T-helper 1 cell treated with Interleukin-12 subunit alpha and Interleukin-12 subunit beta and Interleukin-4 antibody, amounts not matched to agents 30 μg/mL and 1 μg/mL, for 36 hours (primary cell): Measurements from ENCODE around the gene MUC22.
"Not testable (repeated sequence)": the region's sequence is repeated elsewhere in the genome, so short reads cannot be mapped to it uniquely, and the experiment has no call there.

Experiments used
- H3K27ac Mint-ChIP-seq: one replicate; pipeline ENCODE4 v1.8.0; 2021; ENCODE audit warnings: mild to moderate bottlenecking, mixed read lengths
- H3K27me3 Mint-ChIP-seq: one replicate; pipeline ENCODE4 v1.8.0; 2021; ENCODE audit warnings: low read depth, mixed read lengths
- H3K36me3 Mint-ChIP-seq: one replicate; pipeline ENCODE4 v1.8.0; 2021; ENCODE audit warnings: low read depth, mixed read lengths
- H3K4me1 Mint-ChIP-seq: one replicate; pipeline ENCODE4 v1.8.0; 2021; ENCODE audit warnings: low read depth, mixed read lengths
- H3K4me3 Mint-ChIP-seq: one replicate; pipeline ENCODE4 v1.8.0; 2021; ENCODE audit warnings: mild to moderate bottlenecking, moderate library complexity, mixed read lengths
- H3K9me3 Mint-ChIP-seq: one replicate; pipeline ENCODE4 v1.8.0; 2021; ENCODE audit warnings: mixed read lengths

Gene MUC22

GRCh38 chr6:31010393-31011060, at the start of gene MUC22:
MUC22 (plus strand) TSS chr6:31010474; CDS start chr6:31010707, 233 bp downstream.
- H3K27ac Mint-ChIP-seq, result no peak within 1 kb of the TSS
- no peaks in the 10 kb centered on the region for H3K9me3 Mint-ChIP-seq
- peaks cover 17% of the 10 kb centered on the region for H3K27me3 Mint-ChIP-seq
- no peak within 1 kb of the TSS for H3K4me3 Mint-ChIP-seq
- peaks cover 2% of the 10 kb centered on the region for H3K4me1 Mint-ChIP-seq
- H3K36me3 Mint-ChIP-seq, result no peaks in the 10 kb centered on the region

GRCh38 chr6:30960907-30961673, 49.2 kb upstream of the MUC22 start:
- Mint-ChIP-seq H3K36me3 (no peaks in the 10 kb centered on the region), H3K27ac (no peak overlapping the region), H3K27me3 (peaks cover 58% of the 10 kb centered on the region), H3K4me3 (no peak overlapping the region), H3K9me3 (no peaks in the 10 kb centered on the region), H3K4me1 (peaks cover 18% of the 10 kb centered on the region)

GRCh38 chr6:30962716-30963115, 47.6 kb upstream of the MUC22 start:
- Mint-ChIP-seq H3K36me3 (no peaks in the 10 kb centered on the region), H3K9me3 (no peaks in the 10 kb centered on the region), H3K4me3 (no peak overlapping the region), H3K27ac (no peak overlapping the region), H3K27me3 (peaks cover 47% of the 10 kb centered on the region), H3K4me1 (peaks cover 17% of the 10 kb centered on the region)

GRCh38 chr6:30963641-30964040, 46.6 kb upstream of the MUC22 start:
- Mint-ChIP-seq H3K4me1 (peaks cover 17% of the 10 kb centered on the region), H3K27me3 (peaks cover 39% of the 10 kb centered on the region), H3K36me3 (no peaks in the 10 kb centered on the region), H3K27ac (no peak overlapping the region), H3K4me3 (no peak overlapping the region), H3K9me3 (no peaks in the 10 kb centered on the region)

GRCh38 chr6:30964075-30964474, 46.2 kb upstream of the MUC22 start:
- peaks cover 17% of the 10 kb centered on the region for H3K4me1 Mint-ChIP-seq
- H3K36me3 Mint-ChIP-seq, result no peaks in the 10 kb centered on the region
- peaks cover 37% of the 10 kb centered on the region for H3K27me3 Mint-ChIP-seq
- no peak overlapping the region for H3K27ac Mint-ChIP-seq
- no peaks in the 10 kb centered on the region for H3K9me3 Mint-ChIP-seq
- no peak overlapping the region for H3K4me3 Mint-ChIP-seq

GRCh38 chr6:30965140-30965601, 45.1 kb upstream of the MUC22 start:
- Mint-ChIP-seq H3K27me3 (peaks cover 32% of the 10 kb centered on the region), H3K27ac (no peak overlapping the region), H3K4me3 (no peak overlapping the region), H3K9me3 (no peaks in the 10 kb centered on the region), H3K36me3 (no peaks in the 10 kb centered on the region), H3K4me1 (peaks cover 19% of the 10 kb centered on the region)

- H3K36me3 Mint-ChIP-seq, result no peaks in the 10 kb centered on the region
- H3K27ac Mint-ChIP-seq, result no peak overlapping the region
- no peak overlapping the region for H3K4me3 Mint-ChIP-seq
- H3K27me3 Mint-ChIP-seq, result peaks cover 29% of the 10 kb centered on the region
- H3K9me3 Mint-ChIP-seq, result no peaks in the 10 kb centered on the region
- peaks cover 19% of the 10 kb centered on the region for H3K4me1 Mint-ChIP-seq
Measured at GRCh38 chr6:30966154-30966553, 44.1 kb upstream of the MUC22 start.

- Mint-ChIP-seq H3K27me3 (peaks cover 33% of the 10 kb centered on the region), H3K4me1 (peaks cover 14% of the 10 kb centered on the region)
- H3K4me3 Mint-ChIP-seq, H3K27ac Mint-ChIP-seq, H3K36me3 Mint-ChIP-seq, H3K9me3 Mint-ChIP-seq: not testable (repeated sequence)
Measured at GRCh38 chr6:30969171-30969570, 41.1 kb upstream of the MUC22 start.

- Mint-ChIP-seq H3K9me3 (no peaks in the 10 kb centered on the region), H3K36me3 (no peaks in the 10 kb centered on the region), H3K27me3 (peaks cover 30% of the 10 kb centered on the region), H3K4me3 (no peak overlapping the region), H3K4me1 (peaks cover 3% of the 10 kb centered on the region), H3K27ac (no peak overlapping the region)
Measured at GRCh38 chr6:30970946-30971345, 39.3 kb upstream of the MUC22 start.

- peaks cover 3% of the 10 kb centered on the region for H3K4me1 Mint-ChIP-seq
- H3K9me3 Mint-ChIP-seq, result no peaks in the 10 kb centered on the region
- no peak overlapping the region for H3K27ac Mint-ChIP-seq
- H3K27me3 Mint-ChIP-seq, result peaks cover 35% of the 10 kb centered on the region
- no peak overlapping the region for H3K4me3 Mint-ChIP-seq
- no peaks in the 10 kb centered on the region for H3K36me3 Mint-ChIP-seq
Measured at GRCh38 chr6:30972816-30973215, 37.5 kb upstream of the MUC22 start.

- H3K4me3 Mint-ChIP-seq, result no peak overlapping the region
- H3K27me3 Mint-ChIP-seq, result peaks cover 43% of the 10 kb centered on the region
- H3K27ac Mint-ChIP-seq, result no peak overlapping the region
- H3K36me3 Mint-ChIP-seq, result no peaks in the 10 kb centered on the region
- H3K4me1 Mint-ChIP-seq, result no peaks in the 10 kb centered on the region
- H3K9me3 Mint-ChIP-seq, result no peaks in the 10 kb centered on the region
Measured at GRCh38 chr6:30974490-30975252, 35.6 kb upstream of the MUC22 start.

- Mint-ChIP-seq H3K27me3 (peaks cover 50% of the 10 kb centered on the region), H3K27ac (no peak overlapping the region), H3K4me1 (peaks cover 2% of the 10 kb centered on the region), H3K9me3 (no peaks in the 10 kb centered on the region), H3K36me3 (no peaks in the 10 kb centered on the region), H3K4me3 (no peak overlapping the region)
Measured at GRCh38 chr6:30979141-30979540, 31.1 kb upstream of the MUC22 start.

GRCh38 chr6:30979690-30980089, 30.6 kb upstream of the MUC22 start:
- Mint-ChIP-seq H3K9me3 (no peaks in the 10 kb centered on the region), H3K36me3 (no peaks in the 10 kb centered on the region), H3K4me1 (peaks cover 2% of the 10 kb centered on the region), H3K27ac (no peak overlapping the region), H3K27me3 (peaks cover 48% of the 10 kb centered on the region), H3K4me3 (no peak overlapping the region)

- Mint-ChIP-seq H3K9me3 (no peaks in the 10 kb centered on the region), H3K4me3 (no peak overlapping the region), H3K27ac (no peak overlapping the region), H3K36me3 (no peaks in the 10 kb centered on the region), H3K4me1 (peaks cover 5% of the 10 kb centered on the region), H3K27me3 (peaks cover 40% of the 10 kb centered on the region)
Measured at GRCh38 chr6:30981942-30982772, 28.1 kb upstream of the MUC22 start.
